ENCODE data around the gene STAB2.

STAB2 gene

GRCh38 chr12:103696101-103696500, 109.0 kb downstream of the STAB2 start:
- DNase-seq (ENCODE audit: low read depth) = no peak

- DNase-seq (ENCODE audit: low read depth) = no peak
Measured at GRCh38 chr12:103697971-103698751, 111.1 kb downstream of the STAB2 start.

- no peak for DNase-seq (ENCODE audit: low read depth)
Measured at GRCh38 chr12:103698752-103699560, 111.9 kb downstream of the STAB2 start.

GRCh38 chr12:103705098-103705497, 118.0 kb downstream of the STAB2 start:
- no peak for DNase-seq (ENCODE audit: low read depth)

GRCh38 chr12:103705927-103706326, 118.9 kb downstream of the STAB2 start:
- no peak for DNase-seq (ENCODE audit: low read depth)

GRCh38 chr12:103707446-103707845, 120.4 kb downstream of the STAB2 start:
- DNase-seq (ENCODE audit: low read depth) = no peak

- DNase-seq (ENCODE audit: low read depth) = no peak
Measured at GRCh38 chr12:103710544-103710943, 123.5 kb downstream of the STAB2 start.

GRCh38 chr12:103712216-103712615, 125.1 kb downstream of the STAB2 start:
- no peak for DNase-seq (ENCODE audit: low read depth)

- no peak for DNase-seq (ENCODE audit: low read depth)
Measured at GRCh38 chr12:103715494-103715893, 128.4 kb downstream of the STAB2 start.

- no peak for DNase-seq (ENCODE audit: low read depth)
Measured at GRCh38 chr12:103716517-103717196, 129.6 kb downstream of the STAB2 start.

GRCh38 chr12:103725398-103725797, 138.3 kb downstream of the STAB2 start:
- no peak for DNase-seq (ENCODE audit: low read depth)

GRCh38 chr12:103727638-103728037, 140.6 kb downstream of the STAB2 start:
- DNase-seq (ENCODE audit: low read depth) = no peak

GRCh38 chr12:103728323-103728722, 141.2 kb downstream of the STAB2 start:
- DNase-seq (ENCODE audit: low read depth) = no peak

GRCh38 chr12:103729499-103729898, 142.4 kb downstream of the STAB2 start:
- DNase-seq (ENCODE audit: low read depth) = no peak

GRCh38 chr12:103731539-103731938, 144.5 kb downstream of the STAB2 start:
- no peak for DNase-seq (ENCODE audit: low read depth)

GRCh38 chr12:103734863-103735262, 147.8 kb downstream of the STAB2 start:
- no peak for DNase-seq (ENCODE audit: low read depth)

GRCh38 chr12:103735291-103735690, 148.2 kb downstream of the STAB2 start:
- no peak for DNase-seq (ENCODE audit: low read depth)

- no peak for DNase-seq (ENCODE audit: low read depth)
Measured at GRCh38 chr12:103736572-103736971, 149.5 kb downstream of the STAB2 start.

- DNase-seq (ENCODE audit: low read depth) = no peak
Measured at GRCh38 chr12:103737881-103738280, 150.8 kb downstream of the STAB2 start.

GRCh38 chr12:103742349-103742932, 155.4 kb downstream of the STAB2 start:
- no peak for DNase-seq (ENCODE audit: low read depth)

- no peak for DNase-seq (ENCODE audit: low read depth)
Measured at GRCh38 chr12:103743788-103744187, 156.7 kb downstream of the STAB2 start.

GRCh38 chr12:103745962-103746361, 158.9 kb downstream of the STAB2 start:
- DNase-seq (ENCODE audit: low read depth) = no peak
